Trophoblast cell (in vitro differentiated cells and primary cell): Measurements from ENCODE around the gene PLAC8L1.

Source experiments
- DNase-seq, 2 donors: peaks; one replicate each; pipeline ENCODE4 v3.0.0-alpha.2; 2016
- H2AFZ ChIP-seq: 2 replicates; pipeline ENCODE4 v1.6.1; 2013; ENCODE audit warnings: low read length, moderate library complexity, mild to moderate bottlenecking; ENCODE audit not compliant: insufficient read depth, poor library complexity
- H2AK5ac ChIP-seq: 2 replicates; pipeline ENCODE4 v1.6.1; 2013; ENCODE audit warnings: mild to moderate bottlenecking, low read length
- H2BK120ac ChIP-seq: 2 replicates; pipeline ENCODE4 v1.6.1; 2013; ENCODE audit warnings: low read length, mild to moderate bottlenecking, moderate library complexity; ENCODE audit not compliant: insufficient read depth, poor library complexity
- H2BK12ac ChIP-seq: 2 replicates; pipeline ENCODE4 v1.6.1; 2013; ENCODE audit warnings: mild to moderate bottlenecking, low read length, moderate library complexity
- H2BK5ac ChIP-seq: 2 replicates; pipeline ENCODE4 v1.6.1; 2013; ENCODE audit warnings: low read length, low read depth, moderate library complexity, mild to moderate bottlenecking; ENCODE audit not compliant: poor library complexity
- H3K14ac ChIP-seq: 2 replicates; pipeline ENCODE4 v1.6.1; 2013; ENCODE audit warnings: mild to moderate bottlenecking, low read length
- H3K18ac ChIP-seq: 2 replicates; pipeline ENCODE4 v1.6.1; 2013; ENCODE audit warnings: mild to moderate bottlenecking, low read length
- H3K23ac ChIP-seq: 2 replicates; pipeline ENCODE4 v1.6.1; 2013; ENCODE audit warnings: low read length
- H3K27ac ChIP-seq: 2 replicates; pipeline ENCODE4 v1.5.1; 2013; ENCODE audit warnings: low read depth, mild to moderate bottlenecking, inconsistent platforms, low read length, moderate library complexity
- H3K27me3 ChIP-seq: 2 replicates; pipeline ENCODE4 v1.6.1; 2013; ENCODE audit warnings: inconsistent platforms, mild to moderate bottlenecking, low read length, moderate library complexity; ENCODE audit not compliant: insufficient read depth
- H3K36me3 ChIP-seq, 2 experiments: 1 replicate in 1 of 2; 2 replicates in 1 of 2; pipeline ENCODE4 v1.6.1; 2013; ENCODE audit warnings: low read length in 2 of 2, mild to moderate bottlenecking in 2 of 2, moderate library complexity in 1 of 2; ENCODE audit not compliant: insufficient read depth in 2 of 2, control insufficient read depth in 1 of 2
- H3K4ac ChIP-seq: 2 replicates; pipeline ENCODE4 v1.6.1; 2013; ENCODE audit warnings: low read depth, mild to moderate bottlenecking, low read length, moderate library complexity
- H3K4me1 ChIP-seq, 2 experiments: 1 replicate in 1 of 2; 2 replicates in 1 of 2; pipeline ENCODE4 v1.6.1; 2013; ENCODE audit warnings: low read length in 2 of 2, mild to moderate bottlenecking in 2 of 2, moderate library complexity in 1 of 2; ENCODE audit not compliant: insufficient read depth in 2 of 2, control insufficient read depth in 1 of 2
- H3K4me2 ChIP-seq: 2 replicates; pipeline ENCODE4 v1.6.1; 2013; ENCODE audit warnings: inconsistent platforms, mild to moderate bottlenecking, low read length, moderate library complexity
- H3K4me3 ChIP-seq: 2 replicates; pipeline ENCODE4 v1.5.1; 2013; ENCODE audit warnings: mild to moderate bottlenecking, low read depth, low read length, inconsistent platforms
- H3K79me1 ChIP-seq: one replicate; pipeline ENCODE4 v1.6.1; 2013; ENCODE audit warnings: low read length
- H3K79me2 ChIP-seq: 2 replicates; pipeline ENCODE4 v1.6.1; 2013; ENCODE audit warnings: low read length, mild to moderate bottlenecking; ENCODE audit not compliant: control insufficient read depth, insufficient read depth, poor library complexity
- H3K9ac ChIP-seq: 2 replicates; pipeline ENCODE4 v1.6.1; 2013; ENCODE audit warnings: mild to moderate bottlenecking, low read length
- H3K9me3 ChIP-seq: 2 replicates; pipeline ENCODE4 v1.6.1; 2013; ENCODE audit warnings: low read depth, mild to moderate bottlenecking, control low read depth, inconsistent platforms, low read length; ENCODE audit not compliant: insufficient read depth
- H4K12ac ChIP-seq: 2 replicates; pipeline ENCODE4 v1.6.1; 2013; ENCODE audit warnings: low read depth, mild to moderate bottlenecking, low read length, moderate library complexity
- H4K8ac ChIP-seq: 2 replicates; pipeline ENCODE4 v1.6.1; 2013; ENCODE audit warnings: low read depth, mild to moderate bottlenecking, low read length, moderate library complexity
- H4K91ac ChIP-seq: one replicate; pipeline ENCODE4 v1.6.1; 2013; ENCODE audit warnings: low read depth, mild to moderate bottlenecking, low read length, moderate library complexity
- WGBS: extraction: QIAGEN DNeasy Blood & Tissue Kit; methylation state at CpG from one replicate; pipeline ENCODE4 v1.1.7; 2013; ENCODE audit warnings: missing lambda C conversion rate; ENCODE audit not compliant: insufficient read length, insufficient coverage; ENCODE audit errors: extremely low coverage; 5-methylcytosine and 5-hydroxymethylcytosine counted together

PLAC8L1 gene

GRCh38 chr5:146059460-146060220 is 45.7 kb downstream of the PLAC8L1 start:
- no peak overlapping the region for H2AFZ ChIP-seq
- no peak overlapping the region for H4K12ac ChIP-seq
- no peak overlapping the region for H3K14ac ChIP-seq
- no peaks in the 10 kb centered on the region for H3K27me3 ChIP-seq
- H3K23ac ChIP-seq = no peak overlapping the region
- H3K4me2 ChIP-seq = no peak overlapping the region
- H3K4me3 ChIP-seq = no peak overlapping the region
- H4K8ac ChIP-seq = no peak overlapping the region
- H2BK120ac ChIP-seq = no peak overlapping the region
- H3K27ac ChIP-seq = no peak overlapping the region
- no CpG with 5 or more reads among the region's 22 CpGs for WGBS
- no peaks in the 10 kb centered on the region for H3K36me3 ChIP-seq
- no peak overlapping the region for H3K9ac ChIP-seq
- H3K9me3 ChIP-seq = no peaks in the 10 kb centered on the region
- no peak overlapping the region for H3K4ac ChIP-seq
- H4K91ac ChIP-seq = no peak overlapping the region
- H2BK12ac ChIP-seq = no peak overlapping the region
- no peaks in the 10 kb centered on the region for H3K79me1 ChIP-seq
- no peak overlapping the region for H2BK5ac ChIP-seq
- H3K18ac ChIP-seq = no peak overlapping the region
- H3K79me2 ChIP-seq = no peaks in the 10 kb centered on the region
- DNase-seq = no peak
- no peak overlapping the region for H2AK5ac ChIP-seq
- no peaks in the 10 kb centered on the region for H3K4me1 ChIP-seq

- Histone ChIP-seq H3K79me2 (no peaks in the 10 kb centered on the region), H3K9me3 (no peaks in the 10 kb centered on the region), H3K4me3 (no peak overlapping the region), H3K4ac (no peak overlapping the region), H3K27me3 (no peaks in the 10 kb centered on the region), H3K18ac (no peak overlapping the region), H3K4me2 (no peak overlapping the region), H3K23ac (no peak overlapping the region), H2AK5ac (no peak overlapping the region), H3K14ac (no peak overlapping the region), H2BK120ac (no peak overlapping the region), H3K36me3 (no peaks in the 10 kb centered on the region), H2BK5ac (no peak overlapping the region), H4K91ac (no peak overlapping the region), H3K79me1 (no peaks in the 10 kb centered on the region), H4K8ac (no peak overlapping the region), H4K12ac (no peak overlapping the region), H3K9ac (no peak overlapping the region), H2BK12ac (no peak overlapping the region), H3K27ac (no peak overlapping the region), H3K4me1 (no peaks in the 10 kb centered on the region), H2AFZ (no peak overlapping the region)
- WGBS = no CpG with 5 or more reads among the region's 2 CpGs
- DNase-seq = no peak
These were observed 49.9 kb downstream of the PLAC8L1 start for GRCh38 chr5:146055432-146055831.

GRCh38 chr5:146052780-146053179 is 52.6 kb downstream of the PLAC8L1 start:
- Histone ChIP-seq H3K4me2 (no peak overlapping the region), H3K27me3 (no peaks in the 10 kb centered on the region), H3K27ac (no peak overlapping the region), H3K79me2 (no peaks in the 10 kb centered on the region), H3K79me1 (no peaks in the 10 kb centered on the region), H3K36me3 (no peaks in the 10 kb centered on the region), H3K4me1 (no peaks in the 10 kb centered on the region), H3K4me3 (no peak overlapping the region), H2BK120ac (no peak overlapping the region), H3K23ac (no peak overlapping the region), H2AK5ac (no peak overlapping the region), H4K8ac (no peak overlapping the region), H3K18ac (no peak overlapping the region), H4K12ac (no peak overlapping the region), H2AFZ (no peak overlapping the region), H3K4ac (no peak overlapping the region), H2BK5ac (no peak overlapping the region), H3K14ac (no peak overlapping the region), H3K9ac (no peak overlapping the region), H3K9me3 (no peaks in the 10 kb centered on the region), H2BK12ac (no peak overlapping the region), H4K91ac (no peak overlapping the region)
- peak in 1 of 2 donors; percentile 25 for DNase-seq

- Histone ChIP-seq H2AFZ (no peak overlapping the region), H4K91ac (no peak overlapping the region), H3K4me1 (peaks cover 0 to 4% of the 10 kb centered on the region in 2 experiments), H2AK5ac (no peak overlapping the region), H2BK5ac (no peak overlapping the region), H3K14ac (no peak overlapping the region), H4K8ac (no peak overlapping the region), H3K79me1 (no peaks in the 10 kb centered on the region), H3K4ac (no peak overlapping the region), H3K36me3 (no peaks in the 10 kb centered on the region), H2BK12ac (no peak overlapping the region), H3K18ac (no peak overlapping the region), H3K9ac (no peak overlapping the region), H3K79me2 (no peaks in the 10 kb centered on the region), H3K27ac (no peak overlapping the region), H3K27me3 (no peaks in the 10 kb centered on the region), H2BK120ac (no peak overlapping the region), H3K4me2 (no peak overlapping the region), H3K9me3 (no peaks in the 10 kb centered on the region), H4K12ac (no peak overlapping the region), H3K4me3 (no peak overlapping the region), H3K23ac (no peak overlapping the region)
- no CpG with 5 or more reads among the region's 3 CpGs for WGBS
- no peak for DNase-seq
These were observed 53.7 kb downstream of the PLAC8L1 start for GRCh38 chr5:146051678-146052077.
